HG02759 (cell line): ENCODE data around the gene TMEM178B.
"Not testable (repeated sequence)": the region's sequence is repeated elsewhere in the genome, so short reads cannot be mapped to it uniquely, and the experiment has no call there.

Experiments
- ATAC-seq: cut with Tn5 transposase; IDR thresholded peaks from one replicate; pipeline ENCODE4 v1.9.1; 2021; ENCODE audit warnings: mild to moderate bottlenecking, moderate library complexity; ENCODE audit not compliant: unreplicated experiment

TMEM178B gene

GRCh38 chr7:141073641-141074161 lies at the start of gene TMEM178B:
Gene TMEM178B, plus strand, starts transcription at chr7:141074064.
- peak; percentile 40 for ATAC-seq

DNA sequence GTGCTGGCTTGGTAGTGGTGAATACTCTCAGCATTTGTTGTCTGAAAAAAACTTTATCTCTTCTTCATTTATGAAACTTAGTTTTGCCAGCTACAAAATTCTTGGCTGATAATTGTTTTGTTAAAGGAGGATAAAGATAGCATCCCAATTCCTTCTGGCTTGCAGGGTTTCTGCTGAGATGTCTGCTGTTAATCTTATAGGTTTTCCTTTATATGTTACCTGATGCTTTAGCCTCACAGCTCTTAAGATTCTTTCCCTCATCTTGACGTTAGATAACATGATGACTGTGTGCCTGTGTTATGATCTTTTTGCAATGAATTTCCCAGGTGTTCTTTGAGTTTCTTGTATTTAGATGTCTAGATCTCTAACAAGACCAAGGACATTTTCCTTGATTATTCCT lies 49.2 kb upstream of the TMEM178B start:
- ATAC-seq: no peak

GRCh38 chr7:141027043-141027442 lies 46.8 kb upstream of the TMEM178B start:
- ATAC-seq: no peak

- no peak for ATAC-seq
Measured at GRCh38 chr7:141028767-141029166, 45.1 kb upstream of the TMEM178B start.

- ATAC-seq: not testable (repeated sequence)
Measured at GRCh38 chr7:141032539-141033323, 41.1 kb upstream of the TMEM178B start.

- ATAC-seq: not testable (repeated sequence)
Measured at GRCh38 chr7:141038100-141038499, 35.8 kb upstream of the TMEM178B start.

DNA sequence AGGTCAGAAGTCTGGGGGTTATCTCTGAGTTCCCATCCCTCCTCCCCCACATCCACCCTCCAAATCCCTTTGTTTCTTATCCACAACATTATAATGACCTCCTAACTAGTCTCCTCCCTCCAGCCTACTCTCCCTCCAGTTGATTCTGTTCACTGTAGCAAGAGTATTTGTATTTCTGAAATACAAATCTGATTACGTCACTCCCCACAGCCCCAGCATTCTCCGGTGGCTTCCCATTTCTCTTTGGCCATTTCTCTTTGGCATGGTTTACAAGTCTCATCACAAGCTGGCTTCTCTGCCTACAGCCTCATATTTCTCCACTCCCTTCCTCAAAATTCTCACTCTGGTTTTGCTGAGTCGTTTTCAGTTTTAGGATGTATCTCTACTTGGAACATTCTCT lies 34.5 kb upstream of the TMEM178B start:
- ATAC-seq: no peak

DNA sequence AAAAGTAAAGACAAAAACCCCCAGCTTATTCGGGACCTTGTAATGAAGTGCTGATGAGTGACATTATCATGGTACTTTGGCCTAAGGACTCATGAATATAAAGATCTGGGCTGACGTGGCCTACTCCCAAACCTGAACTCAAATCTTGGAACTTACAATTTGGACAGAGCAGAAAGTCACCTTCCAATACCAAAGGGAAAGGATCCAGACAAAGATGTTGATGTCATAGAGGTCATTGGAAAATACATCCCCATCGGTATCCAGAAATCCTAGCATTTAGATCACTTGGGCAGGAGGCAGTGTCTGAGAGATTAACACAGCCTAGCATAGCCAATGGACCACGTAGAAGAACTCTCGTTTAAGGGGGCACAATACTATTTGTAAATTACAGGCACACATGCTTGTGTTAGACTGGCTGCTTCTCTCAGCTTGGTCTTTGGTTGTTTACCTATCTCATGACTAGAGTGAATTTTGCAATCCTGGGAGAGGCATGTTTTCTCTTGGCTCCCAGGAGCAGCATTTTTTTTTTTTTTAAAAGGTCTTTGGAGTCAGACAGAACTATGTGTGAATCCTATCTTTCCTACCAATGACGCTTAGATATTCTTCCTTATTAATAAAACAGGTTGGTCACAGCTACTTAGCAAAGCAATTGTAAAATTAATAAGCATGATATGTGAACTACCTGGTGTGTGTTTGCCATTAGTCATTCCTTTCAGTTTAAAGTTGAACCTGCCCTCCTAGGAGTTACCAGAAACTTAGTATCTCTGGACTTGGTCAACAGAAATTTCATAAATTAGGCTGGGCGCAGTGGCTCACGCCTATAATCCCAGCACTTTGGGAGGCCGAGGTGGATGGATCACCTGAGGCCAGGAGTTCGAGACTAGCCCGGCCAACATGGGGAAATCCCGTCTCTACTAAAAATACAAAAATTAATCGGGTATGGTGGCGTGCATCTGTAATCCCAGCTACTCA lies 31.4 kb upstream of the TMEM178B start:
- ATAC-seq: no peak

- no peak for ATAC-seq
Measured at GRCh38 chr7:141043616-141044015, 30.2 kb upstream of the TMEM178B start.

GRCh38 chr7:141045126-141045841 lies 28.6 kb upstream of the TMEM178B start:
- no peak for ATAC-seq

DNA sequence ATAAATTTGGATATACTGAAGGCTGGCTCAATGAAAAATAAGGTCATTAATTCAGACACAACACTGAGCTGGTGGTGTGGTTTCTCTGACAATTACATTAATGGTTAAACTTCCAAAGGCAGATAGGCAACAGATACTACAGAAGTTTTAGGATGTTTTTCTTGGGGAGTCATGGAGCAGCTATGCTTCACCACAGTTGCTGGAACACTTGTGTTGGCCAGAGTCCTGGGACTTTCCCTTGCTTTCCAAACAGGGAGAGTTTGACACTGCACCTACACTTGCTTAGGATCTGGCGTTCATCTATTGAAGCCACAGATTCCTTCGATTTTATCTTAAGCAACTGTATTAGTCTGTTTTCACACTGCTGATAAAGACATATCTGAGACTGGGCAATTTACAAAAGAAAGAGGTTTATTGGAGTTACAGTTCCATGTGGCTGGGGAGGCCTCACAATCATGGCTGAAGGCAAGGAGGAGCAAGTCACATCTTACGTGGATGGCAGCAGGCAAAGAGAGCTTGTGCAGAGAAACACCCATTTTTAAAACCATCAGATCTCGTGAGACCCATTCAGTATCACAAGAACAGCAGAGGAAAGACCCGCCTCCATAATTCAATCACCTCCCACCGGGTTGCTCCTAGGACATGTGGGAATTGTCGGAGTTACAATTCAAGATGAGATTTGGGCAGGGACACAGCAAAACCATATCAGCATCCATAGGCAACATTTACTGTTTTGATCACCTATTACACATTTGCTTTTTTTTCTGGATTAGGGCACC lies 27.8 kb upstream of the TMEM178B start:
- no peak for ATAC-seq

GRCh38 chr7:141053626-141054025 lies 20.2 kb upstream of the TMEM178B start:
- no peak for ATAC-seq

GRCh38 chr7:141055146-141055545 lies 18.7 kb upstream of the TMEM178B start:
- ATAC-seq: no peak

- no peak for ATAC-seq
Measured at GRCh38 chr7:141057788-141058187, 16.1 kb upstream of the TMEM178B start.

- not testable (repeated sequence) for ATAC-seq
Measured at GRCh38 chr7:141067856-141068255, 6.0 kb upstream of the TMEM178B start.

DNA sequence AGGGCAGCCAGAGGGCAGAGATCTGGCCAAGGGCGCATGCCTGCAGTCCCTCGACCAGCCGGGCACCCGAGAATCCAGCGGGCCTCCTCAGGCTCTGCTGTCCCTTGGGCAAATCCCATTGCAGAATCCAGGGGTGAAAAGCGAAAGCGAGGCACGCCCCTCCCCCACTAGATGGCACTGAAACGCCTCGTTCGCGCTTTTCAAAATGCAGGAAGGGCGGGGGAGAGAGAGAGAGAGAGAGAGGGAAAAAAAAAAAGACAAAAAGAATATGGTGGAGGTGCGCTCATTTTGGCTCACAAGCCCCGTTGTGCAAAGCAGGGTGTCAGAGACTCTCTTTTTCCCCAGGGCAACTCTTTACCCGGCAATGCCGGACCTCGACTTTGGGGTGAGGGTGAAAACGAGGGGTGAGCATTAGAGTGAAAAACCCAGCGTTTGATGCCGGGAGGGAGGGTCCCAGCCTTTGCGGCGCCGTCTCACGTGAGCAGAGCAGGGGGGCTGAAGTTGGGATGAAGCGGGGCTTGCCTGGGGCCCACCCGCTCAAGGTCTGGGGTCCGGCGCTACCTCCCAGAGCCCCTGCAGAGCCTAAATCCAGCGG lies 2.5 kb upstream of the TMEM178B start:
- no peak for ATAC-seq

DNA sequence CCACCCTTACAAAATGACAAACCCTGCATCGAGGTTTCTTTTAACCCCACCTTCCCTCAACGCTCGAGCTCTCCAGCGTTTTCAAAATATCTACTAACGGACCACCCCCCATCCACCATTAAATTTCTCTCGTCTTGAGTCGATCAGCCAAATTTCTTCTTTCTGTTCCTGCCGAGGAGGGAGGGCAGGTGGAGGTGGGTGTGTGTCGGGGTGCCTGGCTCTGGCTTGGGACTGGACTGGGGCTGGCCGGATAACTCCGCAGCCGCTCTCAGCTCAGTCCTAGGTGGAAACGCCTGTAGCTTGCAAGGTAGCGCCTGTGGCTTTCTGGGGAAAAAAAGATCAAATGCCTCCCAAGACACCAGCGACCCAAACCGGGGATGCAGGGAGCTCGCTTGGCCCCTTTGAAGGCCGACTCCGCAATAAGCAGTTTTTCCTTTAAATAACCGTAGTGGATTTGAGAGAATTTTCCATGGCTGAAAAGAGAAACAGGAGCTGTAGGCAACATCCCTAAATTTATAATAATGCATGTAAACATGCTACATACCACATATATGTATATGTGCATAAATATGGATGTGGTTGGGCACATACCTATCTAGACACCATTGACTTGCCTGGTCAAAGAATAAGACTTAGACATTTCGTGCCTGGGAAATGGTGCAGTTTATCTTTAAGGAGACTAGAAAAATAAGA lies 1.9 kb upstream of the TMEM178B start:
- ATAC-seq: no peak

DNA sequence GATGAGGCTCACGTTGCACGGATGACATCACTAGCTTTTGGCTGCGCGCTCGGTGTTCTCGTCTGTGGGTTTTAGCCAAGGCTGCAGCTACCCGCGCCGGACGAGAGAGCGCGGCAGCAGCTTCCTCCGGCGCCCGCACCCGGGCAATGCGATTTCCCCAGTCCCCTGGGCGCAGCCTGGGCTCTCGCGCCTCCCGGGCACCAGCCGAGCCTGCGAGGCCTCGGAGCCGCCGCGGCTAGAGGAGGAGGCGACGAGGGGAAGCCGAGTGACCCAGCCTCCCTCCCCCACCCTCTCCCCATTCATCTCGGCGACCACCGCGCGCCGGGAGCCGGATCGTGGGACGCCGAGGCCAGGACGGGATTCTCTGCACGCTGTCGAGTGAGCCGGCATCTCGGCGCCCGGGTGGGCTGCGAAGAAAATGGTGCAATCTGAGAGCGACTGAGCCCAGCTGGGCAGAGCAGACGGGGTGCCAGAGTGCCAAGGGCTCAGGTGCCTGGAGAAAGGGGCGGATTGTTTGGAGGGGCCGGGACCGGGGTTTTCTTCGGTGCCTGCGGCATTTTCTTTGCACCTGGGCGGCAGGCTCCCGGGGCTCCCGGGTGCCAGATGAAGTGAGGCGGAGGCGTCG lies 1.2 kb upstream of the TMEM178B start:
- no peak for ATAC-seq

DNA sequence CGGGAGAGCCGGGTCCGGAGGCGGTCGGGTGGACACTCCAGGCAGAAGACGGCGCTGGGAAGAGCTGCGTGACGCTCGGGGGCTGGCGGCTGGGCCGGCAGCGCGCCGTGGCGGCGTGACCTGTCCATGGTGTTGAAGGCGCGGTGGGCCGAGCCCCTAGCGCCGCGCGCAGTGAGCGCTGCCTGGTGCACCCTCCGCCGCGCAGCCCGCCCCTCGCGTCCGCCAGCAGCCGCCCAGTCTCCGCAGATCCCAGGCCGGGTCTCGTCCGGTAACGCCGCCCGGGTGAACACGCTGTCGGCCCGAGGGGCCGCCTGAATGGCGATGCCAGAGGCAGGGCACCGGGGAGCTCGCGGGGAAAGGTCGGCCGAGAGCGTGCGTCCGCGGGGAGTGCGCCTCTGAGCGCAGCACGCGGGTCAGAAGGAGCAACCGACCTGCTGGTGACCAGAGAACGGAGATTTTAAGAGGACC lies 657 bp upstream of the TMEM178B start:
- ATAC-seq: peak; percentile 37
